Activated T-cell treated with anti-CD3 and anti-CD28 coated beads, Interleukin-2, amount 50 U/mL, for 72 hours (primary cell): Measurements from ENCODE around the gene KCNG1. TPM values are rescaled to one million over a fixed set of nuclear protein-coding genes. Genes with fewer than 3 reads are reported as not detected.

ENCODE experiments used
- ATAC-seq, 2 donors: fragments of 150-1000 bp; cut with Tn5 transposase; replicated peaks in 1 of 2; 2 replicates each; pipeline ENCODE4 v1.10.0; 2021; ENCODE audit warnings: moderate library complexity in 2 of 2, mild to moderate bottlenecking in 1 of 2
- DNase-seq, 2 donors: peaks; one replicate each; pipeline ENCODE4 v3.0.0; 2021 to 2022; ENCODE audit warnings: mixed read lengths in 1 of 2
- H3K27ac Mint-ChIP-seq: one replicate; pipeline ENCODE4 v1.8.0; 2022; ENCODE audit warnings: mild to moderate bottlenecking, moderate library complexity, mixed read lengths
- H3K27me3 Mint-ChIP-seq: one replicate; pipeline ENCODE4 v1.8.0; 2022; ENCODE audit warnings: low read depth, mixed read lengths
- H3K36me3 Mint-ChIP-seq, 2 donors: one replicate each; pipeline ENCODE4 v1.8.0; 2022; ENCODE audit warnings: mixed read lengths in 2 of 2, mild to moderate bottlenecking in 1 of 2; ENCODE audit not compliant: insufficient read depth in 2 of 2
- H3K4me1 Mint-ChIP-seq: one replicate; pipeline ENCODE4 v1.8.0; 2022; ENCODE audit warnings: low read depth, mixed read lengths
- H3K4me3 Mint-ChIP-seq, 2 donors: one replicate each; pipeline ENCODE4 v1.8.0; 2022; ENCODE audit warnings: mild to moderate bottlenecking in 2 of 2, mixed read lengths in 2 of 2, moderate library complexity in 2 of 2
- H3K9me3 Mint-ChIP-seq, 2 donors: one replicate each; pipeline ENCODE4 v1.8.0; 2022; ENCODE audit warnings: mixed read lengths in 2 of 2
- total RNA-seq, 2 donors: library from RNA; stranded (reverse); gene quantifications; one replicate each; pipeline ENCODE4 v1.2.3, GENCODE V29; 2022

KCNG1 gene
- total RNA-seq, 2 donors from 2014 or later: 1.6 to 4.0 TPM

GRCh38 chr20:51003753-51004152 is 19.2 kb downstream of the KCNG1 start:
- Mint-ChIP-seq H3K27me3 (peaks cover 41% of the 10 kb centered on the region), H3K4me1 (peaks cover 4% of the 10 kb centered on the region), H3K36me3 (no peaks in the 10 kb centered on the region), H3K9me3 (no peaks in the 10 kb centered on the region), H3K27ac (no peak overlapping the region), H3K4me3 (no peak overlapping the region)
- ATAC-seq (no peak), DNase-seq (no peak)

GRCh38 chr20:51002633-51003032 is 20.3 kb downstream of the KCNG1 start:
- no peak for ATAC-seq
- DNase-seq: no peak
- peaks cover 47% of the 10 kb centered on the region for H3K27me3 Mint-ChIP-seq
- peaks cover 4% of the 10 kb centered on the region for H3K4me1 Mint-ChIP-seq
- no peaks in the 10 kb centered on the region for H3K9me3 Mint-ChIP-seq
- no peaks in the 10 kb centered on the region for H3K36me3 Mint-ChIP-seq
- H3K27ac Mint-ChIP-seq: no peak overlapping the region
- H3K4me3 Mint-ChIP-seq: no peak overlapping the region

- H3K4me3 Mint-ChIP-seq: no peak overlapping the region
- H3K27ac Mint-ChIP-seq: no peak overlapping the region
- H3K27me3 Mint-ChIP-seq: peaks cover 47% of the 10 kb centered on the region
- H3K4me1 Mint-ChIP-seq: peaks cover 4% of the 10 kb centered on the region
- ATAC-seq: peak in 1 of 2 donors; percentile 43
- H3K9me3 Mint-ChIP-seq: no peaks in the 10 kb centered on the region
- no peak for DNase-seq
- H3K36me3 Mint-ChIP-seq: no peaks in the 10 kb centered on the region
Measured at GRCh38 chr20:51001430-51002265, 21.3 kb downstream of the KCNG1 start.

DNA sequence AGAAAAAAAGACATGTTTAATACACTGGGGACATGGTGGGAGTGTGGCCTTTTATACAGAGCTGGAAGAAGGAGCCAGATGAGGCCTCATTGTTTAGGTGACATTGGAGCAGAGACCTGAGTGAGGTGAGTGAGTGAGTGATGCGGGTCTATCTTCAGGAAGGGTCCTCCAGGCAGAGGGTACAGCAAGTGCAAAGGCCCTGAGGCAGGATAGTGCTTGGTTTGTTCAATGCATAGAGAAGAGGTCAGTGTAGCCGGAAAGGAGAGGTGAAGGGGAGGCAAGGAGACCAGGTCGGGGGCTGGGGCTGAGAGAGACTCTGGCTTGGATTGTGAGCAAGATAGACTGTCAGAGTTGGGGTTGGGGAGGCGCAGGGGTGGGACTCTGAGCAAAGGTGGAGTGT is 23.6 kb downstream of the KCNG1 start:
- Mint-ChIP-seq H3K27ac (no peak overlapping the region), H3K36me3 (no peaks in the 10 kb centered on the region), H3K4me1 (peaks cover 4% of the 10 kb centered on the region), H3K27me3 (peaks cover 32% of the 10 kb centered on the region), H3K9me3 (no peaks in the 10 kb centered on the region), H3K4me3 (no peak overlapping the region)
- no peak for ATAC-seq
- no peak for DNase-seq

DNA sequence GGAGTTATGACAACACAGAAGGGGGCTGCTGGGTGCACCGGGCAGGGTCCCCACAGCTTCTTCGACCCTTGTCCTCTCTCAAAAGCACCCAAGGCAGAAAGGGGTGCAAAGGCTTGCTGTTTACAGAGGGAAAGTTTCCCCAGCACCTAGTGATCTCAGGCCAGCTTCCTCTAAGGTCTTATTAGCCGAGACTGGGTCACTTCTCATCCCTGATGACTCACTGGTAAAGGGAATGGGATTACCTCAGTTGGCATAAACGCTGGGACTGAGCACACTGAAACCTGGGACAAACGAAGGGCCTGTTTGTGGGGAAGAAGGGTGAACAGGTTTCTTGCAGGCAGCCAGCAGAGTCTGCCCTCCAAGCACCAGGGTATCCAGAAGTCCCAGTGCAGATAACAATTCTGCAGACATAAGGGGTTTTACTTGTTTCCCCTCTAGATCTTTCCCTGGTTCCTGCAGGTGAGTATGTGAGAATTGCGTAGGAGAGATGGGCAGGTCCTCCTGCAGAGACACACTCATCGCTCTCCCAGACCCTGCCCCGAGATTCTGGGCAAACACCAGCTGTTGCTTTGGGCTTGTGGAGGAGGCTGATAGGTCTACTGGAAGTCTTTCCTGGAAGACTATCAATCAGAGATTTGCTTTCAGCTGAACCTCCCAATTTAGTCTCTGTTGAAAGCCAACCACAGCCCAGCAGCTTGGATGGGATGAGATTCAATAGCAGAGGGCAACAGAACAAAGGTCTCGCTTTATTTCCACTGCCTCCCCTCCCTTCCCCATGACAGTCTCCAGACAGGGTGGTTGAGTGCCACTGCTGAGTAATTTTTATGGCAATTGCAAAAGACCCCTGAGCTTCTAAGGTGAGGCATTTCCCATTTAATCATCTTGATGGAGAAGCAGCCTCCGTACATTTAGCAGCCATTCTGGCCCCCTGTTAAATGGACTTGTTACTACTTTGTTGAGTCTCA is 25.7 kb downstream of the KCNG1 start:
- no peak overlapping the region for H3K27ac Mint-ChIP-seq
- peaks cover 21% of the 10 kb centered on the region for H3K27me3 Mint-ChIP-seq
- H3K9me3 Mint-ChIP-seq: no peaks in the 10 kb centered on the region
- ATAC-seq (no peak), DNase-seq (no peak)
- peaks cover 11% of the 10 kb centered on the region for H3K4me1 Mint-ChIP-seq
- H3K36me3 Mint-ChIP-seq: no peaks in the 10 kb centered on the region
- H3K4me3 Mint-ChIP-seq: no peak overlapping the region

DNA sequence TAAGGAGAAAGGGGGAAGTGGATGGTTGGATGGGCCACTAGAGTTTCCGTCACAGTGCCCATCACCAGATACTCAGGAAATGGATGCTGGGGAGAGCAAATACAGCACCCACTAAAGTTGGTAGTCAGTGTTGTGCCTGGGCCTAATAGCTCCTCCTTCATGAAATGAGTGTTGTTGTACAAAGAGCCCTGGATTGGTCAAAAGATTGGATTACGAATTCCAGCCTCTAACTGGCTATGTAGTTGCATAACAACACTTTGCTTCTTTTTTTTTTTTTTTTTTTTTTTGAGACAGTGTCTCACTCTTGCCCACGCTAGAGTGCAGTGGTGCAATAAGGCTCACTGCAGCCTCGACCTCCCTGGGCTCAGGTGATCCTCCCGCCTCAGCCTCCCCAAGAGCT is 27.4 kb downstream of the KCNG1 start:
- Mint-ChIP-seq H3K27ac (no peak overlapping the region), H3K36me3 (no peaks in the 10 kb centered on the region)
- no peak for ATAC-seq

GRCh38 chr20:50993876-50994275 is 29.0 kb downstream of the KCNG1 start:
- no peak for ATAC-seq
- no peaks in the 10 kb centered on the region for H3K9me3 Mint-ChIP-seq
- H3K36me3 Mint-ChIP-seq: no peaks in the 10 kb centered on the region
- H3K27me3 Mint-ChIP-seq: peaks cover 12% of the 10 kb centered on the region
- no peak for DNase-seq
- no peak overlapping the region for H3K27ac Mint-ChIP-seq
- H3K4me1 Mint-ChIP-seq: peaks cover 7% of the 10 kb centered on the region
- H3K4me3 Mint-ChIP-seq: no peak overlapping the region

More for the DNA sequence above, 27.4 kb downstream of the KCNG1 start:
- Mint-ChIP-seq H3K9me3 (no peaks in the 10 kb centered on the region), H3K4me3 (no peak overlapping the region), H3K4me1 (peaks cover 7% of the 10 kb centered on the region), H3K27me3 (peaks cover 14% of the 10 kb centered on the region)
- no peak for DNase-seq

DNA sequence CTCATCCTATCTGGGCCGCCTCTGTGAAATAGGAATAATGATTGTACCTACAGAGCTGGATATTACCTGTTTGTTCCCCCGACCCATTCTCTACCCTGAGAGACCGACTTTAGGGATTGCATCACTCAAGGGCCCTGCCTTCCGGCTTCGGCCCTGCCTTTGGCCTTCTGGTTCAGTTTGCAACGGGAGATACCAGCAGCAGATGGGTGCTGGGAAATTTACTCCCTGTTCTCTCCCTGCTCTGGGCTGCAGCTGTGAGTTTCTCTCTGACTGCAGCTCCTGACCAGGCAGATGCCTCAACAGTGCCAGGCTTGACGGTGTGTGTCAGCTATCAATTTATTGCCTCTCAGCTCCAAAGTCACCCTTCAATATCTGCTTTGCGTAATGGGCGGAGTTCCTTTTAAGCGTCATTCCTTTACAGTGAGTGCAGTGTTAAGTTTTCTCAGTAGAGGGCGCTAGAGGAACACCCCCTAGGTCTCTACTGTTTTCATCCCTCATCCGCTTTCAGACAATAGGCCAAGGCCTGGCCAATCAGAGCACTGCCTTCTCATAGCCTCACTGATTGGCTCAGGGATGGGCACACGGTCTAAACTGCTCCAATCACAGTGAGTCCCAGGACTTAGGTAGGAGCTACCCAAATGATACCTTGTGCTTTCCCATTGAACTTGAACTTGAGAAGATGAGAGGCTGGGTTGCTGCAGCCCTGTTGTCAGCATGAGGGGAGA is 30.0 kb downstream of the KCNG1 start:
- no peaks in the 10 kb centered on the region for H3K9me3 Mint-ChIP-seq
- no peak overlapping the region for H3K27ac Mint-ChIP-seq
- DNase-seq: peak; percentile 61 to 72
- H3K36me3 Mint-ChIP-seq: no peaks in the 10 kb centered on the region
- peak; percentile 99 to 100 for ATAC-seq
- H3K4me3 Mint-ChIP-seq: no peak overlapping the region
- H3K4me1 Mint-ChIP-seq: peaks cover 7% of the 10 kb centered on the region
- H3K27me3 Mint-ChIP-seq: peaks cover 6% of the 10 kb centered on the region

GRCh38 chr20:50992336-50992732 is 30.6 kb downstream of the KCNG1 start:
- no peak for DNase-seq
- no peak overlapping the region for H3K27ac Mint-ChIP-seq
- peaks cover 12% of the 10 kb centered on the region for H3K27me3 Mint-ChIP-seq
- H3K4me3 Mint-ChIP-seq: no peak overlapping the region
- H3K36me3 Mint-ChIP-seq: no peaks in the 10 kb centered on the region
- no peak for ATAC-seq
- no peaks in the 10 kb centered on the region for H3K9me3 Mint-ChIP-seq
- peaks cover 7% of the 10 kb centered on the region for H3K4me1 Mint-ChIP-seq

- Mint-ChIP-seq H3K4me3 (no peak overlapping the region), H3K27me3 (peaks cover 24% of the 10 kb centered on the region), H3K9me3 (no peaks in the 10 kb centered on the region), H3K4me1 (peaks cover 7% of the 10 kb centered on the region), H3K27ac (no peak overlapping the region), H3K36me3 (no peaks in the 10 kb centered on the region)
- DNase-seq (no peak), ATAC-seq (no peak)
Measured at GRCh38 chr20:50991076-50991475, 31.8 kb downstream of the KCNG1 start.

GRCh38 chr20:50987493-50988210 is 35.3 kb downstream of the KCNG1 start:
- H3K27ac Mint-ChIP-seq: no peak overlapping the region
- H3K27me3 Mint-ChIP-seq: peaks cover 40% of the 10 kb centered on the region
- no peak overlapping the region for H3K4me3 Mint-ChIP-seq
- peaks cover under 1% of the 10 kb centered on the region for H3K4me1 Mint-ChIP-seq
- no peaks in the 10 kb centered on the region for H3K9me3 Mint-ChIP-seq
- peak; percentile 81 for ATAC-seq
- no peaks in the 10 kb centered on the region for H3K36me3 Mint-ChIP-seq
- DNase-seq: peak; percentile 68 to 78

DNA sequence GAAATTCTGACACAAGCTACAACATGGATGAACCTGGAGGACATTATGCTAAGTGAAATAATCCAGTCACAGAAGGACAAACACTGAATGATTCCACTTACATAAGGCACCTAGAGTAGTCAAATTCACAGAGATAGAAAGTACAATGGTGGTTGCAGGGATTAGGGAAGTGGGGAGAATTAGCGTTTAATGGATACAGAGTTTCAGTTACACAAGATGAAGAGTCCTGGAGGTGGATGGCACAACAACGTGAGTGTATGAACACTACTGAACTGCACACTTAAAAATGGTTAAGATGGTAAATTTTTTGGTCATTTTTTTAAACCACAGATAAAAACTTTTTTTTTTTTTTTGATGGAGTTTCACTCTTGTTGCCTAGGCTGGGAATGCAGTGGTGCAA is 39.6 kb downstream of the KCNG1 start:
- H3K27me3 Mint-ChIP-seq: peaks cover 49% of the 10 kb centered on the region
- no peak overlapping the region for H3K27ac Mint-ChIP-seq
- peaks cover 21% of the 10 kb centered on the region for H3K4me1 Mint-ChIP-seq
- no peak overlapping the region for H3K4me3 Mint-ChIP-seq
- no peak for DNase-seq
- ATAC-seq: no peak
- H3K36me3 Mint-ChIP-seq: peaks cover 0 to 2% of the 10 kb centered on the region in 2 donors
- no peaks in the 10 kb centered on the region for H3K9me3 Mint-ChIP-seq
